Measurements from ENCODE around the gene TRPM5.

GRCh38 chr11:2451916-2452315, 7.6 kb upstream of the TRPM5 start:
- no peak for TF ChIP-seq CTCF (IDR thresholded peaks at IDR 0.05)
- no peak for TF ChIP-seq YY1 (IDR thresholded peaks at IDR 0.05; ENCODE audit: low read depth)
- TF ChIP-seq TAF1 (IDR thresholded peaks at IDR 0.05; ENCODE audit: borderline replicate concordance, low read depth, low read length): no peak
- TF ChIP-seq REST (IDR thresholded peaks at IDR 0.05; ENCODE audit: low read depth, low read length): no peak
- no peak for TF ChIP-seq FOXM1 (IDR thresholded peaks at IDR 0.05; ENCODE audit: low read depth)

All from SK-N-SH (cell line).